ENCODE results near the gene OR8D4. TPM values are rescaled to one million over a fixed set of nuclear protein-coding genes. Genes with fewer than 3 reads are reported as not detected.
"Not testable (repeated sequence)": the region's sequence is repeated elsewhere in the genome, so short reads cannot be mapped to it uniquely, and the experiment has no call there.

The OR8D4 gene
- polyA plus RNA-seq, result not detected

- Mint-ChIP-seq H3K4me1 (no peaks in the 10 kb centered on the region), H3K4me3 (no peak within 1 kb of the TSS)
- no peak for DNase-seq
Observed at GRCh38 chr11:123901867-123902266, at the start of gene OR8D4. Gene OR8D4, plus strand, starts transcription at chr11:123902167. Its CDS starts 4,265 bp downstream, at chr11:123906432.

GRCh38 chr11:123852321-123852720 lies 49.6 kb upstream of the OR8D4 start:
- peaks cover 0 to 10% (median 3%) of the 10 kb centered on the region in 3 donors for H3K27me3 Mint-ChIP-seq (ENCODE audit: low read depth in 3 of 3)
- H3K4me3 Mint-ChIP-seq, result no peak overlapping the region
- H3K27ac Mint-ChIP-seq, result no peak overlapping the region
- no peaks in the 10 kb centered on the region for H3K36me3 Mint-ChIP-seq
- H3K4me1 Mint-ChIP-seq, result no peaks in the 10 kb centered on the region
- DNase-seq, result no peak
- H3K9me3 Mint-ChIP-seq, result peaks cover 0 to 15% (median 0%) of the 10 kb centered on the region in 6 donors

More at GRCh38 chr11:123901867-123902266, at the start of gene OR8D4:
- Mint-ChIP-seq H3K27me3 (ENCODE audit: low read depth in 3 of 3) (peaks cover 0 to 3% (median 0%) of the 10 kb centered on the region in 3 donors), H3K36me3 (no peaks in the 10 kb centered on the region), H3K9me3 (peaks cover 0 to 1% (median 0%) of the 10 kb centered on the region in 6 donors), H3K27ac (no peak within 1 kb of the TSS)

GRCh38 chr11:123853038-123853437 lies 48.9 kb upstream of the OR8D4 start:
- Mint-ChIP-seq H3K27me3 (ENCODE audit: low read depth in 3 of 3) (peaks cover 0 to 10% (median 3%) of the 10 kb centered on the region in 3 donors), H3K27ac (no peak overlapping the region), H3K36me3 (no peaks in the 10 kb centered on the region), H3K4me1 (no peaks in the 10 kb centered on the region), H3K9me3 (peaks cover 0 to 15% (median 0%) of the 10 kb centered on the region in 6 donors), H3K4me3 (no peak overlapping the region)
- no peak for DNase-seq

- H3K4me1 Mint-ChIP-seq, result no peaks in the 10 kb centered on the region
Observed at GRCh38 chr11:123856444-123856843, 45.5 kb upstream of the OR8D4 start.

GRCh38 chr11:123859731-123860130 lies 42.2 kb upstream of the OR8D4 start:
- Mint-ChIP-seq H3K27me3 (ENCODE audit: low read depth in 3 of 3) (peaks cover 0 to 4% (median 2%) of the 10 kb centered on the region in 3 donors), H3K9me3 (peaks cover 0 to 2% (median 0%) of the 10 kb centered on the region in 6 donors), H3K27ac (no peak overlapping the region), H3K4me3 (no peak overlapping the region), H3K36me3 (no peaks in the 10 kb centered on the region), H3K4me1 (no peaks in the 10 kb centered on the region)
- no peak for DNase-seq

More at GRCh38 chr11:123856444-123856843, 45.5 kb upstream of the OR8D4 start:
- Mint-ChIP-seq H3K27ac (no peak overlapping the region), H3K36me3 (no peaks in the 10 kb centered on the region), H3K9me3 (no peaks in the 10 kb centered on the region), H3K4me3 (no peak overlapping the region), H3K27me3 (ENCODE audit: low read depth in 3 of 3) (peaks cover 0 to 6% (median 3%) of the 10 kb centered on the region in 3 donors)
- no peak for DNase-seq

- DNase-seq; H3K4me1 Mint-ChIP-seq; H3K9me3 Mint-ChIP-seq; H3K4me3 Mint-ChIP-seq; H3K36me3 Mint-ChIP-seq; H3K27me3 Mint-ChIP-seq (ENCODE audit: low read depth in 3 of 3); H3K27ac Mint-ChIP-seq: not testable (repeated sequence)
Observed at GRCh38 chr11:123865293-123865692, 36.7 kb upstream of the OR8D4 start.

- H3K27ac Mint-ChIP-seq; H3K9me3 Mint-ChIP-seq; H3K4me3 Mint-ChIP-seq; H3K36me3 Mint-ChIP-seq; H3K27me3 Mint-ChIP-seq (ENCODE audit: low read depth in 3 of 3); H3K4me1 Mint-ChIP-seq; DNase-seq: not testable (repeated sequence)
Observed at GRCh38 chr11:123867795-123868194, 34.2 kb upstream of the OR8D4 start.

GRCh38 chr11:123880912-123881311 lies 21.1 kb upstream of the OR8D4 start:
- no peak overlapping the region for H3K4me3 Mint-ChIP-seq
- H3K27me3 Mint-ChIP-seq (ENCODE audit: low read depth in 3 of 3), result peaks cover 0 to 5% (median 2%) of the 10 kb centered on the region in 3 donors
- no peaks in the 10 kb centered on the region for H3K4me1 Mint-ChIP-seq
- peaks cover 0 to 9% (median 1%) of the 10 kb centered on the region in 6 donors for H3K9me3 Mint-ChIP-seq
- H3K36me3 Mint-ChIP-seq, result no peaks in the 10 kb centered on the region
- no peak overlapping the region for H3K27ac Mint-ChIP-seq
- no peak for DNase-seq

- H3K36me3 Mint-ChIP-seq, result no peaks in the 10 kb centered on the region
- DNase-seq, result no peak
- H3K4me1 Mint-ChIP-seq, result no peaks in the 10 kb centered on the region
- peaks cover 0 to 4% (median 0%) of the 10 kb centered on the region in 3 donors for H3K27me3 Mint-ChIP-seq (ENCODE audit: low read depth in 3 of 3)
- no peak within 1 kb of the TSS for H3K27ac Mint-ChIP-seq
- peaks cover 0 to 7% (median 0%) of the 10 kb centered on the region in 6 donors for H3K9me3 Mint-ChIP-seq
- H3K4me3 Mint-ChIP-seq, result no peak within 1 kb of the TSS
Observed at GRCh38 chr11:123885570-123885969, 16.4 kb upstream of the OR8D4 start, which contains the start of gene TMEM225. Gene TMEM225, minus strand, starts transcription at chr11:123885670. Its CDS starts 245 bp downstream, at chr11:123885425.

GRCh38 chr11:123892031-123892430 lies 9.9 kb upstream of the OR8D4 start:
- peaks cover 0 to 2% (median 0%) of the 10 kb centered on the region in 3 donors for H3K27me3 Mint-ChIP-seq (ENCODE audit: low read depth in 3 of 3)
- H3K4me1 Mint-ChIP-seq, result no peaks in the 10 kb centered on the region
- no peaks in the 10 kb centered on the region for H3K36me3 Mint-ChIP-seq
- no peak for DNase-seq
- H3K9me3 Mint-ChIP-seq, result peaks cover 0 to 2% (median 0%) of the 10 kb centered on the region in 6 donors
- no peak overlapping the region for H3K4me3 Mint-ChIP-seq
- no peak overlapping the region for H3K27ac Mint-ChIP-seq

GRCh38 chr11:123899792-123900191 lies 2.2 kb upstream of the OR8D4 start:
- H3K27ac Mint-ChIP-seq, result no peak overlapping the region
- no peaks in the 10 kb centered on the region for H3K4me1 Mint-ChIP-seq
- H3K27me3 Mint-ChIP-seq (ENCODE audit: low read depth in 3 of 3), result no peaks in the 10 kb centered on the region
- DNase-seq, result no peak
- no peaks in the 10 kb centered on the region for H3K36me3 Mint-ChIP-seq
- no peak overlapping the region for H3K4me3 Mint-ChIP-seq
- peaks cover 0 to 1% (median 0%) of the 10 kb centered on the region in 6 donors for H3K9me3 Mint-ChIP-seq

GRCh38 chr11:123903932-123904331 lies 2.0 kb downstream of the OR8D4 start:
- Mint-ChIP-seq H3K9me3 (peaks cover 0 to 1% (median 0%) of the 10 kb centered on the region in 6 donors), H3K27me3 (ENCODE audit: low read depth in 3 of 3) (peaks cover 0 to 3% (median 0%) of the 10 kb centered on the region in 3 donors), H3K27ac (no peak overlapping the region), H3K36me3 (no peaks in the 10 kb centered on the region), H3K4me1 (no peaks in the 10 kb centered on the region), H3K4me3 (no peak overlapping the region)
- DNase-seq, result no peak

- H3K4me1 Mint-ChIP-seq, result no peaks in the 10 kb centered on the region
- no peaks in the 10 kb centered on the region for H3K36me3 Mint-ChIP-seq
- H3K27me3 Mint-ChIP-seq (ENCODE audit: low read depth in 3 of 3), result peaks cover 0 to 3% (median 3%) of the 10 kb centered on the region in 3 donors
- H3K27ac Mint-ChIP-seq, result no peak overlapping the region
- H3K9me3 Mint-ChIP-seq, result peaks cover 0 to 1% (median 0%) of the 10 kb centered on the region in 6 donors
- DNase-seq, result no peak
- H3K4me3 Mint-ChIP-seq, result no peak overlapping the region
Observed at GRCh38 chr11:123904932-123905331, 3.0 kb downstream of the OR8D4 start.

GRCh38 chr11:123905826-123906225 lies 3.9 kb downstream of the OR8D4 start:
- Mint-ChIP-seq H3K27me3 (ENCODE audit: low read depth in 3 of 3) (peaks cover 0 to 3% (median 3%) of the 10 kb centered on the region in 3 donors), H3K4me1 (no peaks in the 10 kb centered on the region), H3K9me3 (peaks cover 0 to 1% (median 0%) of the 10 kb centered on the region in 6 donors), H3K4me3 (no peak overlapping the region), H3K27ac (no peak overlapping the region), H3K36me3 (no peaks in the 10 kb centered on the region)
- DNase-seq, result no peak

- Mint-ChIP-seq H3K36me3 (no peaks in the 10 kb centered on the region), H3K27ac (no peak overlapping the region), H3K27me3 (ENCODE audit: low read depth in 3 of 3) (peaks cover 0 to 2% (median 1%) of the 10 kb centered on the region in 3 donors), H3K4me1 (no peaks in the 10 kb centered on the region), H3K9me3 (peaks cover 0 to 5% (median 2%) of the 10 kb centered on the region in 6 donors), H3K4me3 (no peak overlapping the region)
- DNase-seq, result no peak
Observed at GRCh38 chr11:123920943-123921342, 19.0 kb downstream of the OR8D4 start.

Data from immature natural killer cell (primary cell).